Measurements from ENCODE around the gene CSF3R.
"Not testable (repeated sequence)": the region's sequence is repeated elsewhere in the genome, so short reads cannot be mapped to it uniquely, and the experiment has no call there.

Gene CSF3R

GRCh38 chr1:36510418-36510817 is 27.7 kb upstream of the CSF3R start:
- no peak overlapping the region for H3K9ac ChIP-seq (ENCODE audit: insufficient read length)
- no peak for TF ChIP-seq EZH2 (IDR thresholded peaks at IDR 0.05)
- no peak for TF ChIP-seq POLR2AphosphoS5 (IDR thresholded peaks at IDR 0.05; ENCODE audit: borderline replicate concordance, low read depth, low read length)
- TF ChIP-seq FOXP2 (optimal IDR thresholded peaks at IDR 0.05; ENCODE audit: control extremely low read depth, extremely low read length, insufficient read depth): no peak
- no peak overlapping the region for H3K27ac ChIP-seq
- no peaks in the 10 kb centered on the region for H3K9me3 ChIP-seq (ENCODE audit: low read depth, low read length)
- no peak overlapping the region for H3K4me3 ChIP-seq
- H3K36me3 ChIP-seq (ENCODE audit: insufficient read depth, low read length): no peaks in the 10 kb centered on the region
- no peak for DNase-seq (ENCODE audit: low read depth, low spot score)

DNA sequence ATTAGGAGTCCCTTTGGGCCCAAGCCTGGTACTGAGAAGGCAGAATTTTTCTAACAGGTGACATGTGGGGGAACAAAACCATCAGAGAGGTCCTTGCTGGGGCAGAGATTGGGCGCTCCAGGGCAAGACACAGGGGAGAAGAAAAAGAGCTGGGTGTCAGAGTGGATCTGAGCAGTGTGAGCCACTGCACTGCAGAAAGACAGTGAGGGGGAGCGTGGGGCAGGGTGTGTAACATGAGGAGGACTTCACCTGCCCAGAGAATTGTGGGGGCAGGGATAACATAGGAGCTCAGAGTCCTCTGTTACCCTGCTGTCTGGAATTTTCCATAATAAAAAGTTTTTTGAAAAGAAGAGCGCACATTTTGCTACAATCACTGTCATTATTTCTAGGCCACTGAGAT is 25.5 kb upstream of the CSF3R start:
- Histone ChIP-seq H3K4me3 (no peak overlapping the region), H3K9ac (ENCODE audit: insufficient read length) (no peak overlapping the region), H3K9me3 (ENCODE audit: low read depth, low read length) (no peaks in the 10 kb centered on the region), H3K27ac (no peak overlapping the region), H3K36me3 (ENCODE audit: insufficient read depth, low read length) (no peaks in the 10 kb centered on the region)
- no peak for DNase-seq (ENCODE audit: low read depth, low spot score)
- TF ChIP-seq FOXP2 (optimal IDR thresholded peaks at IDR 0.05; ENCODE audit: control extremely low read depth, extremely low read length, insufficient read depth): no peak

DNA sequence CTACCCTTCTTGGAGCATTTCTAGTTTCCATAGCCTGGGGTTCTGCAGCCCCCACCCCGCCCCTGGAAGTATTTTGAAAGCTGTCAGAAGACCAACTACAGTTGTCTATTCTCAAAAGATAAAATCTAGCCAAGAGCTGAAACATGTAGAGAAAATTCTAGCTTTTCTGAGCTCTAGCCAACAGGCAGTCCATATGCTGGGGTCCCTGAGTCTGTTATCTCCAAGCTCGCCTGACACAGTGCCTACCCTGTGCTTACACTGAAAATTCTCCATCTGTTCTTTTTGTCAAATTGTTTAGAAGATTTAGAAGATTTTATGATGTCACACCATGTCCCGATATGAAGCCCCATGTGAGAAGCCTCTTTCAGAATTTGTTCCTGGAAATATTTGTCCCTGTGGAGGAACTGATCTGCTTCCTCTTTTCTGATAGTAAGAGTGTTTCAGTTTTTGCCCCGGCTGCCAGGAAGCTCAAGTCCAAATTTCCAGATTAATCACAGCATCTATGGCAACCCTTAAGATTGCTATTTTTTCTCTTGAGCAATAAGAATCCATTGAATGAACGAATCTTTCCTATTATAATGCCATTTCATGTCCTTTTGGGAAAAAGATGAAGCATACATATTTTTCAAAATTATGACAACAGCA is 23.7 kb upstream of the CSF3R start:
- Histone ChIP-seq H3K9me3 (ENCODE audit: low read depth, low read length) (no peaks in the 10 kb centered on the region), H3K9ac (ENCODE audit: insufficient read length) (no peak overlapping the region), H3K27ac (no peak overlapping the region), H3K4me3 (no peak overlapping the region), H3K36me3 (ENCODE audit: insufficient read depth, low read length) (no peaks in the 10 kb centered on the region)
- TF ChIP-seq EZH2 (IDR thresholded peaks at IDR 0.05) (no peak), FOXP2 (optimal IDR thresholded peaks at IDR 0.05; ENCODE audit: control extremely low read depth, extremely low read length, insufficient read depth) (no peak), POLR2AphosphoS5 (IDR thresholded peaks at IDR 0.05; ENCODE audit: borderline replicate concordance, low read depth, low read length) (no peak)
- no peak for DNase-seq (ENCODE audit: low read depth, low spot score)

GRCh38 chr1:36503733-36504132 is 21.0 kb upstream of the CSF3R start:
- TF ChIP-seq POLR2AphosphoS5 (IDR thresholded peaks at IDR 0.05; ENCODE audit: borderline replicate concordance, low read depth, low read length): no peak
- TF ChIP-seq FOXP2 (optimal IDR thresholded peaks at IDR 0.05; ENCODE audit: control extremely low read depth, extremely low read length, insufficient read depth): no peak
- no peak for TF ChIP-seq EZH2 (IDR thresholded peaks at IDR 0.05)
- Histone ChIP-seq H3K9me3 (ENCODE audit: low read depth, low read length) (no peaks in the 10 kb centered on the region), H3K9ac (ENCODE audit: insufficient read length) (no peak overlapping the region), H3K27ac (no peak overlapping the region), H3K4me3 (no peak overlapping the region), H3K36me3 (ENCODE audit: insufficient read depth, low read length) (no peaks in the 10 kb centered on the region)
- no peak for DNase-seq (ENCODE audit: low read depth, low spot score)

GRCh38 chr1:36503159-36503558 is 20.4 kb upstream of the CSF3R start:
- no peak overlapping the region for H3K9ac ChIP-seq (ENCODE audit: insufficient read length)

DNA sequence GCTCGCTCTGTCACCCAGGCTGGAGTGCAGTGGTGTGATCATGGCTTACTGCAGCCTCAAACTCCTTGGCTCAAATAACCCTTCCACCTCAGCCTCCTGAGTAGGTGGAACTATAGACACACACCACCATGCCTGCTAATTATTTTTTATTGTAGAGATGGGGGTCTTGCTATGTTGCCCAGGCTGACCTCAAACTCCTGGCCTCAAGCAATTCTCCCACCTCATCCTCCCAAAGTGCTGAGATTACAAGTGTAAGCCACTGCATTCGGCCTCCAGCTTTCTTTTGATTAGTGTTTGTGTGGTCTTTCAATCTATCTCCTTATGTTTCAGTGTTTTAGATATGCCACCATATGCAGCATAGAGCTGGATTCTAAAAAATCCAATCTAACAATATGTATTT is 19.9 kb upstream of the CSF3R start:
- Histone ChIP-seq H3K36me3 (ENCODE audit: insufficient read depth, low read length) (no peaks in the 10 kb centered on the region), H3K9ac (ENCODE audit: insufficient read length) (no peak overlapping the region), H3K27ac (no peak overlapping the region), H3K4me3 (no peak overlapping the region), H3K9me3 (ENCODE audit: low read depth, low read length) (no peaks in the 10 kb centered on the region)
- no peak for DNase-seq (ENCODE audit: low read depth, low spot score)
- TF ChIP-seq FOXP2 (optimal IDR thresholded peaks at IDR 0.05; ENCODE audit: control extremely low read depth, extremely low read length, insufficient read depth) (no peak), EZH2 (IDR thresholded peaks at IDR 0.05) (no peak), POLR2AphosphoS5 (IDR thresholded peaks at IDR 0.05; ENCODE audit: borderline replicate concordance, low read depth, low read length) (no peak)

More at GRCh38 chr1:36503159-36503558, 20.4 kb upstream of the CSF3R start:
- no peaks in the 10 kb centered on the region for H3K36me3 ChIP-seq (ENCODE audit: insufficient read depth, low read length)
- no peak for DNase-seq (ENCODE audit: low read depth, low spot score)
- no peak for TF ChIP-seq FOXP2 (optimal IDR thresholded peaks at IDR 0.05; ENCODE audit: control extremely low read depth, extremely low read length, insufficient read depth)
- no peak for TF ChIP-seq EZH2 (IDR thresholded peaks at IDR 0.05)
- no peak for TF ChIP-seq POLR2AphosphoS5 (IDR thresholded peaks at IDR 0.05; ENCODE audit: borderline replicate concordance, low read depth, low read length)
- H3K4me3 ChIP-seq: no peak overlapping the region
- no peak overlapping the region for H3K27ac ChIP-seq
- H3K9me3 ChIP-seq (ENCODE audit: low read depth, low read length): no peaks in the 10 kb centered on the region

- H3K27ac ChIP-seq; H3K9ac ChIP-seq (ENCODE audit: insufficient read length); H3K4me3 ChIP-seq; DNase-seq (ENCODE audit: low read depth, low spot score); H3K36me3 ChIP-seq (ENCODE audit: insufficient read depth, low read length); H3K9me3 ChIP-seq (ENCODE audit: low read depth, low read length): not testable (repeated sequence)
Measured at GRCh38 chr1:36501911-36502310, 19.2 kb upstream of the CSF3R start.

- DNase-seq (ENCODE audit: low read depth, low spot score): no peak
- no peaks in the 10 kb centered on the region for H3K36me3 ChIP-seq (ENCODE audit: insufficient read depth, low read length)
- H3K9me3 ChIP-seq (ENCODE audit: low read depth, low read length): no peaks in the 10 kb centered on the region
- TF ChIP-seq FOXP2 (optimal IDR thresholded peaks at IDR 0.05; ENCODE audit: control extremely low read depth, extremely low read length, insufficient read depth) (no peak), POLR2AphosphoS5 (IDR thresholded peaks at IDR 0.05; ENCODE audit: borderline replicate concordance, low read depth, low read length) (no peak), EZH2 (IDR thresholded peaks at IDR 0.05) (no peak)
- no peak overlapping the region for H3K9ac ChIP-seq (ENCODE audit: insufficient read length)
- no peak overlapping the region for H3K27ac ChIP-seq
- no peak overlapping the region for H3K4me3 ChIP-seq
Measured at GRCh38 chr1:36497207-36497606, 14.5 kb upstream of the CSF3R start.

- Histone ChIP-seq H3K27ac (no peak overlapping the region), H3K9ac (ENCODE audit: insufficient read length) (no peak overlapping the region), H3K36me3 (ENCODE audit: insufficient read depth, low read length) (no peaks in the 10 kb centered on the region), H3K4me3 (no peak overlapping the region), H3K9me3 (ENCODE audit: low read depth, low read length) (no peaks in the 10 kb centered on the region)
- no peak for DNase-seq (ENCODE audit: low read depth, low spot score)
- TF ChIP-seq FOXP2 (optimal IDR thresholded peaks at IDR 0.05; ENCODE audit: control extremely low read depth, extremely low read length, insufficient read depth) (no peak), EZH2 (IDR thresholded peaks at IDR 0.05) (no peak), POLR2AphosphoS5 (IDR thresholded peaks at IDR 0.05; ENCODE audit: borderline replicate concordance, low read depth, low read length) (no peak)
Measured at GRCh38 chr1:36494971-36495370, 12.3 kb upstream of the CSF3R start.
